Middle frontal gyrus (tissue), 1 donor: ENCODE measurements around the gene ABCA12.

Experiments
- DNase-seq: peaks from one replicate; pipeline ENCODE4 v3.0.0-alpha.2; 2015; ENCODE audit warnings: low spot score; ENCODE audit errors: extremely low spot score

ABCA12 gene

DNA sequence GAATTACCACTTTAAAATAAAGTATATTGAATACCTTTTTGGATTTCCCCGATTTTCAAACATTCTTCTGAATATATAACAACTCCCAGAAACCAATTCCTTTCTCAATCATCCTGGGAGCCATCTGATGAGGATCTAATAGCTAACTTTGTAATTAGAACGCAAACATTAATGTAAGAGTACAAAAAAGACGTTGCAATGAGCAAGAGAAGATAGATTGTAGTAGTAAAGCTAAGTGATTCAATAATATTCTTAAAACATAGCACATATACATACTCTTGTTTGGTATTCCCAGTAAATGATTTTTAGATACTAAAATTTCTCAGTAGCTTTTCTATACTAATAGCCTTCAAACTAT is 1.1 kb downstream of the ABCA12 start:
- no peak for DNase-seq

GRCh38 chr2:215136669-215137328 is 1.6 kb downstream of the ABCA12 start:
- no peak for DNase-seq

DNA sequence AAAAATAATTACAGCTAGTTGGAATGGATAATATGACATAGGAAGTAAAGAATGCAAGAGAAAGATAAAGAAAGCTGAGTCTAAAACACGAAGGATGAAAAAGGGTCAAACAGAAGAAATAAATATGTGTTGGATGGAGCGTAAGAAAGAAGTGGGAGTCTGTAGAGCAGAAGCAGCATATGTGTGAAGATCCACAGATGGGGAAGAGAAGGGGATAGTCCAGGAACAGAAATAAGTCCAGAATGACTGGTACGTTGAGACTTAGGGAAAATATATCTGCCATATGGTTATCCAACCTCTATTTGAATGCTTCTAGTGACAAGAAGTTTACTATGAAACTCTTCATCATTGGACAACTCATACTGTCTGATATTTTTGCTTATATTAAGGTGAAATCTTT is 18.0 kb downstream of the ABCA12 start:
- DNase-seq, result no peak

- no peak for DNase-seq
Measured at GRCh38 chr2:215119847-215120246, 18.6 kb downstream of the ABCA12 start.

- DNase-seq, result no peak
Measured at GRCh38 chr2:215110918-215111317, 27.5 kb downstream of the ABCA12 start.

GRCh38 chr2:215107216-215108056 is 31.0 kb downstream of the ABCA12 start:
- DNase-seq, result no peak

GRCh38 chr2:215105607-215106354 is 32.6 kb downstream of the ABCA12 start:
- no peak for DNase-seq

DNA sequence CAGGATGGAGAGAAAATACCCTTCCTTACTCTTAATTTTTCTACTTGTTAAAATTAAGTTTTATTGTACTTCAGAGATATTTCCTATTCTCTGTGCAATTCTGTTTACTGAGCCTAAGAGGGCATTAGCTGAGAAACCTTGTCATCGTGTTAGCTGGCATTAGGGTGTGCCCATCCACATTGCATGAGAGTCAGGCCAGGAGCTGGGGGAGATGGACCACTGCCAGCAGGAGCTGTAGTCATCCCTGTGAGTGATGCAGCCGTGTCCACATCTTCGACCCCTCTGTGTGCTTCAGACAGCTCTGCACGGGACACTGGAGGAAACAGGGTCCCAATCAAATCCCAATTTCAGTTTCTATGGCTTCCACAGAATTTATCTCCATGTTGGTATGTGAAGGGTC is 34.2 kb downstream of the ABCA12 start:
- DNase-seq, result no peak

GRCh38 chr2:215098875-215099274 is 39.6 kb downstream of the ABCA12 start:
- DNase-seq, result no peak

GRCh38 chr2:215084080-215084479 is 54.3 kb downstream of the ABCA12 start:
- DNase-seq, result no peak

- no peak for DNase-seq
Measured at GRCh38 chr2:215083146-215083545, 55.3 kb downstream of the ABCA12 start.

DNA sequence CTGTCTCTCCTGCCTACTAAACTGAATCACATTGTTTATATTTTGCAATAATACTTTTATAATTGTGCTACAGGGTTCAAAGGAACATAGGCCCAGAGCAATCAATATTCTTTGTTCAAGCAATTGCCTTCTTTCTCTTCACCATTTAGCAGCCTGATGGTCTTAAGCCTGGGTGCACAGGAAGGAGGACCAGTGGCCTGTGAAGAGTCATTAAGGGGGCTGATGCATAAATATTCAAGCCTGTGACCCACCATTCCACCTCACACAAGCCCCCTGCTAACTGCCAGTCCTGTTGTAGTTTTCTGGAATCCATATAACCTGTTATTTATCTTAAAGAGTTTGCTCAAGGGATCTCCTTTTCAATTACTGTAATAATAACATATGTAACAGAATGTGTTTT is 56.0 kb downstream of the ABCA12 start:
- DNase-seq, result no peak

DNA sequence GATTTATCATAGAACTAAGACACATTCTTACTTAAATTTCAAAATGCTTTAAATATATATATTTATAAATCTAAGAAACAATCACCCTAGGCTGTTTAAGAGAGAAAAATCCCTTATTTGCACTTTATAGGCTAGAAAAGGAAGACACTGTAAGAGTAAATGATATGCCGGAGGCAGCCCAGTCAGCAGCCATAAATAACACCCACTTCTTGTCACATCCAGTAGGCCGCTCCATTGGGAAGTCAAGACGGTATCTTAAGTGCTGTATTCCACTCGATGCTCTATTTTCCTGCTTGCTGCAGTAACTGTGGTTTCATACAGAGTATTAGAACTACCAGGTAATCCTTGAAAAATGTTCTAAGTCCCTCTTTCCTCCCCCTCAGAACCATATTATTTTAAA is 57.9 kb downstream of the ABCA12 start:
- DNase-seq, result no peak

DNA sequence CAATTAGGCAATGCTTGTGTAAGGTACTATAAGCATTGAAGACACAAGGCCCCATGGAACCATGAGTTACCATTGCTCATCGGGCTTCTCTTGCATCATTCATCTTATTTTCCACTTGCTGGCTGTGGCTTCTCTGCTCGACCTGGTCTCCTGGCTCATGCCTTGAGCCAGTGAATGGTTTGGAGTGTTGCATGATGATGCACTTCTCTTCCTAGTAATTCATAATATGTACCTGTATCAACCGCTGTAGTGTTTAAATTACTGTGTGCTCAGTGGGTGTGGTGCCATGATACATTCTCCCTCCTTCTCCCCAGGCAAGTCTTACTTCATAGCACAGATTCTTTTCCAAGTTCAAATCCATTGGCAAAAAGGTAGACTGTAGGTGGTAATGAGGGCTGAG is 66.8 kb downstream of the ABCA12 start:
- DNase-seq, result no peak

DNA sequence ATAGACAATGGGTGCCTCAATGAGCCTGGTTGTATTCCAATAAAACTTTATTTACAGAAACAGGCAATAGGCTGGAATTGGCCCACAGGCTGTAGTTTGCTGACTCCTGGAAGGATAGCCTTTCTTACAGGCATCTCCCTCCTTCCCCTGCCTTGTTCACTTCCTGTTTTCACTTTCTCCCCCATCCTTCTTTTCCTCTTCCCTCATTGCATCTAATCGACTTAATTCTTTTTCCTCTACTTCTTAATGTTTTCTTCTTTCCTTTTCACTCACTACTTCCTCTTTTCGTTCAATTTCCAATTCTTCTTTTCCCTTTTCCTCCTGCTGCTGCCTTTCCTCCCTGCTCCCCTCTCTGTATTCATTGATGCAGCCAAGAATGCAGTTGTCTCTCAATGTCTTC is 70.0 kb downstream of the ABCA12 start:
- DNase-seq, result no peak

GRCh38 chr2:215066124-215066523 is 72.3 kb downstream of the ABCA12 start:
- DNase-seq, result no peak

- no peak for DNase-seq
Measured at GRCh38 chr2:215063526-215063925, 74.9 kb downstream of the ABCA12 start.

DNA sequence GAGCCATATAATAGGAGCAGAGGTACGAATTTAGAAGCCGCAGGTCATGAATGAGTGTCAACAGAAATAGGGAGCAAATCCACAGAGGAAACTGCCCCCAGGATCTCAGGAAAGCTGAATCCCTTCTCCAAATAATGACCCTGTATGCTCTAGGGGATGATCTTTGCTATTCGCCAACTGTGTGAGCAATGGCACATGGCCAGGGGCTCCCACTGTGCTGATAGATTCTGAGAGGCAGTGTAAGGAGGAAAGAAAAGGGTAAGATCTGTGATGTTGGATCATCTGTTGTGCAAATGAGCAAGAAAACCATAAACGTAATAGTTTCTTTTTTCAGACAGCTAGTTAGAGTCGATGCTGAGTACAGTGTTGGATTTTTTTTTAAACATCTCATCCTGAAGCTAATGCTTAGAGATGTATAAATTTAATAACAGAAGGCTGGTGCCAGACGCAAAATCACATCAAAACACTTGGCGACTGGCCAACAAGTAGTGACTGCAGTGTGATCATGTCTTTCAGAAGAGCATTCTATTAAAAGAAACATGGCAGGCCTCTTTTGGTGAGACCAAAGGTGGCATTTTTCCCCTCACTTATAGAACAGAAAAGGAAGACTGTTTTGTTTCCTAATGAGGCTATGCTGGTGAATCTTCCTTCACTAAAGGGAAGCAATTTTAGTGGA is 77.4 kb downstream of the ABCA12 start:
- DNase-seq, result no peak

- DNase-seq, result peak; percentile 26
Measured at GRCh38 chr2:215059724-215060123, 78.7 kb downstream of the ABCA12 start.

DNA sequence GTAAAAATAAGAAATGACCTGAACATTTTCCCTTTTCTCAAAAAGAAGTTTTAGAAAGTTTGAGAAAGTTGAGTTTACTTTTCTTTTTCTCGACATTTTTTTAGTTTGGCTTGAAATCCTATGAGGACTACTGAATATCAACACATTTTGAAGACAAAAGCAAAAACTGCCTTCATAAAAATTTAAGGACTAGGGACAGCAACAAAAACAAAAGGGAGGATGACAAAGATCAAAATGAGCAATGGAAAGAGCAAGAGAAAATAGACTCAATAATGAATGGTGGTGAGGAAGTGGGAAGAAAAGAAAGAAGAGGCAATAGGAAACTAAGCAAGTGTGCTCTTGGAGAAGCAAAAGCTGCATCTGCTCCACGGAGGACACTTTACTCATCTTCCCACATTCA is 82.5 kb downstream of the ABCA12 start:
- DNase-seq, result no peak

DNA sequence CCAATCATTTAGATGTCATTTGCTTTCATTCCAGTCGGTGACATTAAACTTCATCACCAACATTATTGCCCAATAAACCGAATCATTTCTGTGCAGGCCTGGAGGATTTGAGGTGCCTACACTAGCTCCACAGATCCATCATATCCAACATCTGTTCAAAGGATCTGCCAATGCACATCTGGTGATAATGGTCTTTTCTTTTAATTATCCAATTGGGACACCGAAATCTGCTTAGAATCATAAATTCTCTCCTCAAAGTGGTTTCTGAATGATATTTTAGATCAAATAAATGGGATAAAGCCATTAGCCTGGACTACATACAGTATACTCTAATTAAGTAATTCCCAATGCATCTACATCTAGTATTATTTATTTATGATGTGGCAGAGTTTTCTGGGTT is 85.6 kb downstream of the ABCA12 start:
- DNase-seq, result no peak

GRCh38 chr2:215052404-215052803 is 86.0 kb downstream of the ABCA12 start:
- no peak for DNase-seq
